HepG2 (cell line): ENCODE measurements around the gene MCF2L. TPM values are rescaled to one million over a fixed set of nuclear protein-coding genes. Genes with fewer than 3 reads are reported as not detected.

Source experiments
- ASH2L ChIP-seq: fragments of 300-600, 200-600 bp; sonication (generic); IDR thresholded peaks from 2 replicates; pipeline ENCODE4 v1.7.0; 2017; ENCODE audit warnings: low read depth, mild to moderate bottlenecking, moderate library complexity, mixed read lengths, low read length; ENCODE audit not compliant: insufficient read length
- ATM ChIP-seq: fragments of 450-650 bp; IDR thresholded peaks from 2 replicates; pipeline ENCODE4 v1.7.1; 2017; ENCODE audit warnings: mild to moderate bottlenecking, borderline replicate concordance
- CTCF ChIP-seq: sonication (generic); formaldehyde crosslinking; IDR thresholded peaks from 2 replicates; pipeline ENCODE4 v1.5.0; 2020; ENCODE audit warnings: mild to moderate bottlenecking, missing genetic modification reagents, moderate library complexity
- HINFP ChIP-seq: sonication (generic); formaldehyde crosslinking; IDR thresholded peaks from 2 replicates; pipeline ENCODE4 v1.4.0; 2020; ENCODE audit warnings: low read depth, mild to moderate bottlenecking, missing genetic modification reagents
- PRMT3 ChIP-seq: sonication (generic); formaldehyde crosslinking; IDR thresholded peaks from 2 replicates; pipeline ENCODE4 v1.8.1; 2022; ENCODE audit warnings: low read depth, mild to moderate bottlenecking, moderate library complexity, missing genetic modification reagents, borderline replicate concordance
- REPIN1 ChIP-seq: sonication (generic); formaldehyde crosslinking; IDR thresholded peaks from 2 replicates; pipeline ENCODE4 v1.8.0; 2022; ENCODE audit warnings: missing genetic modification reagents, low read depth, mild to moderate bottlenecking, borderline replicate concordance
- REXO4 ChIP-seq: sonication (generic); formaldehyde crosslinking; IDR thresholded peaks from 2 replicates; pipeline ENCODE4 v1.8.0; 2022; ENCODE audit warnings: missing genetic modification reagents, mild to moderate bottlenecking, borderline replicate concordance
- SALL1 ChIP-seq: sonication (generic); formaldehyde crosslinking; IDR thresholded peaks from 2 replicates; pipeline ENCODE4 v1.8.0; 2022; ENCODE audit warnings: mild to moderate bottlenecking, missing genetic modification reagents
- SAP130 ChIP-seq: IDR thresholded peaks from 2 replicates; pipeline ENCODE4 v1.6.1; 2016; ENCODE audit warnings: low read depth
- SIN3A ChIP-seq: IDR thresholded peaks from 2 replicates; pipeline ENCODE4 v1.6.1; 2011; ENCODE audit warnings: low read depth, mild to moderate bottlenecking, control low read depth, low read length, borderline replicate concordance
- STAT6 ChIP-seq: sonication (generic); formaldehyde crosslinking; IDR thresholded peaks from 2 replicates; pipeline ENCODE4 v1.4.0; 2020; ENCODE audit warnings: missing genetic modification reagents, mild to moderate bottlenecking, borderline replicate concordance
- USF2 ChIP-seq, 2 experiments: sonication (generic) in 1 of 2; formaldehyde crosslinking in 1 of 2; IDR thresholded peaks; 2 replicates each; pipeline versions ENCODE4 v1.5.1 to v1.6.1; 2011 to 2020; ENCODE audit warnings: borderline replicate concordance in 1 of 2, low read depth in 1 of 2, low read length in 1 of 2, mild to moderate bottlenecking in 1 of 2, missing genetic modification reagents in 1 of 2, moderate library complexity in 1 of 2
- ZFX ChIP-seq: sonication (generic); formaldehyde crosslinking; IDR thresholded peaks from 2 replicates; pipeline ENCODE4 v1.4.0; 2020; ENCODE audit warnings: mild to moderate bottlenecking, low read depth, missing genetic modification reagents, moderate library complexity
- ZNF18 ChIP-seq: sonication (generic); formaldehyde crosslinking; IDR thresholded peaks from 2 replicates; pipeline ENCODE4 v1.8.0; 2022; ENCODE audit warnings: mild to moderate bottlenecking, missing genetic modification reagents; ENCODE audit not compliant: insufficient replicate concordance
- ZNF547 ChIP-seq: sonication (generic); formaldehyde crosslinking; IDR thresholded peaks from 2 replicates; pipeline ENCODE4 v1.5.1; 2020; ENCODE audit warnings: mild to moderate bottlenecking, missing genetic modification reagents
- ZNF761 ChIP-seq: sonication (generic); formaldehyde crosslinking; conservative IDR thresholded peaks from 2 replicates; pipeline ENCODE4 v1.4.0; 2020; ENCODE audit warnings: mild to moderate bottlenecking, missing genetic modification reagents
- ZNF879 ChIP-seq: sonication (generic); formaldehyde crosslinking; IDR thresholded peaks from 2 replicates; pipeline ENCODE4 v1.8.1; 2023; ENCODE audit warnings: missing genetic modification reagents
- polyA plus RNA-seq, 8 experiments: library from polyadenylated mRNA; depleted of rRNA in 3 of 8; stranded (reverse) in 7 of 8; unstranded in 1 of 8; fragments of >200 nt; fragmentation: Illumina TruSeq in 4 of 8; extraction: Trizol in 4 of 8; gene quantifications; 2 replicates each; pipeline versions ENCODE4 v1.2.1 to v1.2.3, GENCODE V29; 2011 to 2016; ENCODE audit warnings: low read depth in 4 of 8, missing spikeins in 1 of 8, mixed read lengths in 1 of 8; ENCODE audit not compliant: insufficient read depth in 1 of 8
- total RNA-seq, 5 experiments: library from RNA; depleted of rRNA; stranded (reverse); fragments of >200 nt; fragmentation: Illumina TruSeq; extraction: Trizol; gene quantifications; 2 replicates each; pipeline ENCODE4 v1.2.3, GENCODE V29; 2016; ENCODE audit warnings: low read depth in 1 of 5

MCF2L gene
- total and polyA plus RNA-seq, 2 of the 13 experiments (the other 11 are each of a cell fraction or from before 2014, with no cell fraction given), result 19.4 to 28.4 TPM

GRCh38 chr13:113002206-113002912 lies 33.3 kb downstream of the MCF2L start (continued):
- TF ChIP-seq STAT6, result no peak
- peak; percentile 8 for TF ChIP-seq ASH2L
- TF ChIP-seq ATM, result no peak
- TF ChIP-seq SALL1 (CRISPR knock-in tag), result 0 out of 2 replicates have a peak, but pooled peaks have one; percentile 20
- TF ChIP-seq CTCF (CRISPR knock-in tag), result peak; percentile 84
- TF ChIP-seq SAP130 (CRISPR knock-in tag), result peak; percentile 41
- 0 out of 2 replicates have a peak, but pooled peaks have one; percentile 3 for TF ChIP-seq USF2 (IDR thresholded peaks at IDR 0.05; ENCODE audit: low read depth, low read length)
- no peak; the same call in 1 of the 2 replicates for TF ChIP-seq USF2 (CRISPR knock-in tag; IDR thresholded peaks at IDR 0.05; ENCODE audit: borderline replicate concordance)
- 0 out of 2 replicates have a peak, but pooled peaks have one; percentile 27 for TF ChIP-seq REPIN1
- no peak for TF ChIP-seq PRMT3 (CRISPR knock-in tag)
- 0 out of 2 replicates have a peak, but pooled peaks have one; percentile 12 for TF ChIP-seq ZFX (CRISPR knock-in tag)
- no peak for TF ChIP-seq ZNF547 (CRISPR knock-in tag)
- no peak for TF ChIP-seq ZNF879
- TF ChIP-seq HINFP (CRISPR knock-in tag), result no peak
- TF ChIP-seq REXO4 (CRISPR knock-in tag), result no peak
- peak; percentile 20 for TF ChIP-seq ZNF18 (CRISPR knock-in tag)
- 0 out of 2 replicates have a peak, but pooled peaks have one; percentile 46 for TF ChIP-seq ZNF761 (CRISPR knock-in tag)
- TF ChIP-seq SIN3A, result 0 out of 2 replicates have a peak, but pooled peaks have one; percentile 26
